DND-41 (cell line): Measurements from ENCODE around the gene KIRREL3.

Experiments
- CTCF ChIP-seq: IDR thresholded peaks from 2 replicates; pipeline ENCODE4 v1.5.1; 2012; ENCODE audit warnings: borderline replicate concordance, low read length, moderate library complexity, mild to moderate bottlenecking; ENCODE audit not compliant: poor library complexity, severe bottlenecking; ENCODE audit errors: extremely low read depth
- EZH2 ChIP-seq: IDR thresholded peaks from 3 replicates; pipeline ENCODE4 v1.6.1; 2012; ENCODE audit warnings: borderline replicate concordance, low read depth, mild to moderate bottlenecking, moderate library complexity, low read length, inconsistent platforms; ENCODE audit not compliant: severe bottlenecking

DNA sequence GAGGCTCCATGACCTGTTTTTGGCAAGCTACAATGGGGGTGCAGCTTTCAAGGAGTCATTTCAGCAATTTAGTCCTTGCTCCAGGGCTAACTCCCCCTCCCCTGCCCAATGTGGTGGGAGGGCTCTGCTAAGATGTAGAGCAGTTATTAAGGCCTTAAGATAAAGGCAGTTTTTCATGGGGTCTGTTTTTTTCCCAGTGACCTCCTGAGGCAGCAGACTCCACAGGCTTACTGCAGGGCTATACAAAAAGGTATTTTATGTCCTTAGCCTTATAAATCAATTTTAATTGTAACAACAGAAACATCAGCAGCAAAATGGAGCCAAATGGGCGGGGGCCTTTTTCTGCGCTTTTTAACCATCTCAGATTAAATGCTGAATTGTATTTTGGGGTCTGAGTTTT is 192.3 kb downstream of the KIRREL3 start:
- no peak for TF ChIP-seq CTCF
- no peak for TF ChIP-seq EZH2
